SK-N-SH (cell line): ENCODE results near the gene C12orf75.

Experiments
- EP300 ChIP-seq, 2 experiments: IDR thresholded peaks; 2 replicates each; pipeline versions ENCODE4 v1.4.0 to v1.6.1; 2012; ENCODE audit warnings: borderline replicate concordance in 1 of 2, low read depth in 1 of 2, low read length in 1 of 2
- EZH2phosphoT487 ChIP-seq: fragments of 200-600 bp; sonication (generic); IDR thresholded peaks from 2 replicates; pipeline ENCODE4 v1.6.1; 2017; ENCODE audit warnings: low read depth, mixed run types, mild to moderate bottlenecking, antibody characterized with exemption, moderate library complexity, borderline replicate concordance
- FOXJ3 ChIP-seq: sonication (generic); formaldehyde crosslinking; IDR thresholded peaks from 2 replicates; pipeline ENCODE4 v1.5.1; 2020; ENCODE audit warnings: mild to moderate bottlenecking, missing genetic modification reagents
- NFIC ChIP-seq: IDR thresholded peaks from 2 replicates; pipeline ENCODE4 v1.4.0; 2012; ENCODE audit warnings: borderline replicate concordance
- POLR2AphosphoS5 ChIP-seq: IDR thresholded peaks from 2 replicates; pipeline ENCODE4 v1.6.1; 2012; ENCODE audit warnings: low read depth, low read length
- RAD21 ChIP-seq: IDR thresholded peaks from 2 replicates; pipeline ENCODE4 v1.6.1; 2012; ENCODE audit warnings: mild to moderate bottlenecking, low read length
- TF ChIP-seq, protein P1 (sequence below): fragments of 200-600 bp; sonication (generic); IDR thresholded peaks from 2 replicates; pipeline ENCODE4 v1.6.1; 2017; ENCODE audit warnings: antibody characterized with exemption, mild to moderate bottlenecking, moderate library complexity
- TF ChIP-seq, protein P2 (sequence below): IDR thresholded peaks from 2 replicates; pipeline ENCODE4 v1.6.1; 2012; ENCODE audit warnings: mild to moderate bottlenecking, low read depth, low read length, moderate library complexity
- TF ChIP-seq, protein P3 (sequence below): fragments of 150-350 bp; IDR thresholded peaks from 2 replicates; pipeline ENCODE4 v1.6.1; 2017; ENCODE audit warnings: antibody characterized with exemption, low read length, low read depth, borderline replicate concordance
- TF ChIP-seq, protein P4 (sequence below): IDR thresholded peaks from 2 replicates; pipeline ENCODE4 v1.4.0; 2012; ENCODE audit warnings: low read depth, borderline replicate concordance

DNA sequence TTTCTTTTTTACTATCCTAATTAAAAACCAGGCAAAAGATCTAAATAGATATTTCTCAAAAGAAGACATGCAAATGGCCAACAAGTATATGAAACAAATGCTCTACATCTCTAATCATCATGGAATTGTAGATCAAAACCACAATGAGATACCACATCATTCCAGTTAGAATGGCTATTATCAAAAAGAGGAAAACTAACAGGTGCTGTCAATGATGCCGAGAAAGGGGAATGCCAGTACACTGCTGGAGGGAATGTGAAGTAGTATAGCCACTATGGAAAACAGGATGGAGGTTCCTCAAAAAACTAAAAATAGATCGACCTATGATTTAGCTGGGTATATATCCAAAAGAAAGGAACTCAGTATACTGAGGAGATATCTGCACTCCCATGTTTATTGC lies 39.0 kb upstream of the C12orf75 start:
- TF ChIP-seq, protein P1, sequence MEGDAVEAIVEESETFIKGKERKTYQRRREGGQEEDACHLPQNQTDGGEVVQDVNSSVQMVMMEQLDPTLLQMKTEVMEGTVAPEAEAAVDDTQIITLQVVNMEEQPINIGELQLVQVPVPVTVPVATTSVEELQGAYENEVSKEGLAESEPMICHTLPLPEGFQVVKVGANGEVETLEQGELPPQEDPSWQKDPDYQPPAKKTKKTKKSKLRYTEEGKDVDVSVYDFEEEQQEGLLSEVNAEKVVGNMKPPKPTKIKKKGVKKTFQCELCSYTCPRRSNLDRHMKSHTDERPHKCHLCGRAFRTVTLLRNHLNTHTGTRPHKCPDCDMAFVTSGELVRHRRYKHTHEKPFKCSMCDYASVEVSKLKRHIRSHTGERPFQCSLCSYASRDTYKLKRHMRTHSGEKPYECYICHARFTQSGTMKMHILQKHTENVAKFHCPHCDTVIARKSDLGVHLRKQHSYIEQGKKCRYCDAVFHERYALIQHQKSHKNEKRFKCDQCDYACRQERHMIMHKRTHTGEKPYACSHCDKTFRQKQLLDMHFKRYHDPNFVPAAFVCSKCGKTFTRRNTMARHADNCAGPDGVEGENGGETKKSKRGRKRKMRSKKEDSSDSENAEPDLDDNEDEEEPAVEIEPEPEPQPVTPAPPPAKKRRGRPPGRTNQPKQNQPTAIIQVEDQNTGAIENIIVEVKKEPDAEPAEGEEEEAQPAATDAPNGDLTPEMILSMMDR = no peak
- TF ChIP-seq NFIC = no peak
- TF ChIP-seq, protein P2, sequence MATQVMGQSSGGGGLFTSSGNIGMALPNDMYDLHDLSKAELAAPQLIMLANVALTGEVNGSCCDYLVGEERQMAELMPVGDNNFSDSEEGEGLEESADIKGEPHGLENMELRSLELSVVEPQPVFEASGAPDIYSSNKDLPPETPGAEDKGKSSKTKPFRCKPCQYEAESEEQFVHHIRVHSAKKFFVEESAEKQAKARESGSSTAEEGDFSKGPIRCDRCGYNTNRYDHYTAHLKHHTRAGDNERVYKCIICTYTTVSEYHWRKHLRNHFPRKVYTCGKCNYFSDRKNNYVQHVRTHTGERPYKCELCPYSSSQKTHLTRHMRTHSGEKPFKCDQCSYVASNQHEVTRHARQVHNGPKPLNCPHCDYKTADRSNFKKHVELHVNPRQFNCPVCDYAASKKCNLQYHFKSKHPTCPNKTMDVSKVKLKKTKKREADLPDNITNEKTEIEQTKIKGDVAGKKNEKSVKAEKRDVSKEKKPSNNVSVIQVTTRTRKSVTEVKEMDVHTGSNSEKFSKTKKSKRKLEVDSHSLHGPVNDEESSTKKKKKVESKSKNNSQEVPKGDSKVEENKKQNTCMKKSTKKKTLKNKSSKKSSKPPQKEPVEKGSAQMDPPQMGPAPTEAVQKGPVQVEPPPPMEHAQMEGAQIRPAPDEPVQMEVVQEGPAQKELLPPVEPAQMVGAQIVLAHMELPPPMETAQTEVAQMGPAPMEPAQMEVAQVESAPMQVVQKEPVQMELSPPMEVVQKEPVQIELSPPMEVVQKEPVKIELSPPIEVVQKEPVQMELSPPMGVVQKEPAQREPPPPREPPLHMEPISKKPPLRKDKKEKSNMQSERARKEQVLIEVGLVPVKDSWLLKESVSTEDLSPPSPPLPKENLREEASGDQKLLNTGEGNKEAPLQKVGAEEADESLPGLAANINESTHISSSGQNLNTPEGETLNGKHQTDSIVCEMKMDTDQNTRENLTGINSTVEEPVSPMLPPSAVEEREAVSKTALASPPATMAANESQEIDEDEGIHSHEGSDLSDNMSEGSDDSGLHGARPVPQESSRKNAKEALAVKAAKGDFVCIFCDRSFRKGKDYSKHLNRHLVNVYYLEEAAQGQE = no peak
- no peak for TF ChIP-seq POLR2AphosphoS5
- TF ChIP-seq FOXJ3 (CRISPR knock-in tag) = no peak
- TF ChIP-seq RAD21 = no peak
- no peak for TF ChIP-seq EZH2phosphoT487
- TF ChIP-seq, protein P3, sequence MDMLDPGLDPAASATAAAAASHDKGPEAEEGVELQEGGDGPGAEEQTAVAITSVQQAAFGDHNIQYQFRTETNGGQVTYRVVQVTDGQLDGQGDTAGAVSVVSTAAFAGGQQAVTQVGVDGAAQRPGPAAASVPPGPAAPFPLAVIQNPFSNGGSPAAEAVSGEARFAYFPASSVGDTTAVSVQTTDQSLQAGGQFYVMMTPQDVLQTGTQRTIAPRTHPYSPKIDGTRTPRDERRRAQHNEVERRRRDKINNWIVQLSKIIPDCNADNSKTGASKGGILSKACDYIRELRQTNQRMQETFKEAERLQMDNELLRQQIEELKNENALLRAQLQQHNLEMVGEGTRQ = no peak
- TF ChIP-seq, protein P4, sequence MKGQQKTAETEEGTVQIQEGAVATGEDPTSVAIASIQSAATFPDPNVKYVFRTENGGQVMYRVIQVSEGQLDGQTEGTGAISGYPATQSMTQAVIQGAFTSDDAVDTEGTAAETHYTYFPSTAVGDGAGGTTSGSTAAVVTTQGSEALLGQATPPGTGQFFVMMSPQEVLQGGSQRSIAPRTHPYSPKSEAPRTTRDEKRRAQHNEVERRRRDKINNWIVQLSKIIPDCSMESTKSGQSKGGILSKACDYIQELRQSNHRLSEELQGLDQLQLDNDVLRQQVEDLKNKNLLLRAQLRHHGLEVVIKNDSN = no peak
- no peak for TF ChIP-seq EP300 (IDR thresholded peaks at IDR 0.05; ENCODE audit: borderline replicate concordance in 1 of 2, low read depth in 1 of 2, low read length in 1 of 2)
